Mesendoderm (in vitro differentiated cells): ENCODE data around the gene USH2A.

ENCODE experiments used
- DNase-seq: peaks from one replicate; pipeline ENCODE4 v3.0.0; 2013
- H2AK5ac ChIP-seq: 2 replicates; pipeline ENCODE4 v1.6.1; 2013; ENCODE audit warnings: low read length, inconsistent platforms
- H2BK120ac ChIP-seq: 2 replicates; pipeline ENCODE4 v1.6.1; 2013; ENCODE audit warnings: low read depth, mild to moderate bottlenecking, low read length, moderate library complexity, mixed read lengths
- H2BK15ac ChIP-seq: replicated peaks from 2 replicates; pipeline ENCODE4 v1.6.1; 2013; ENCODE audit warnings: low read depth, mild to moderate bottlenecking, moderate library complexity
- H2BK5ac ChIP-seq: 2 replicates; pipeline ENCODE4 v1.6.1; 2013; ENCODE audit warnings: low read length, inconsistent platforms
- H3K18ac ChIP-seq: 2 replicates; pipeline ENCODE4 v1.6.1; 2013; ENCODE audit warnings: mild to moderate bottlenecking, low read length, mixed read lengths
- H3K23ac ChIP-seq: one replicate; pipeline ENCODE4 v1.6.1; 2013; ENCODE audit warnings: low read length
- H3K27ac ChIP-seq: 2 replicates; pipeline ENCODE4 v1.5.1; 2013; ENCODE audit warnings: low read depth, mild to moderate bottlenecking, inconsistent platforms, low read length, moderate library complexity
- H3K27me3 ChIP-seq: 2 replicates; pipeline ENCODE4 v1.6.1; 2013; ENCODE audit warnings: low read length, control low read depth, mild to moderate bottlenecking, inconsistent platforms; ENCODE audit not compliant: insufficient read depth, poor library complexity
- H3K36me3 ChIP-seq: 2 replicates; pipeline ENCODE4 v1.6.1; 2013; ENCODE audit warnings: low read length, inconsistent platforms; ENCODE audit not compliant: control insufficient read depth, insufficient read depth
- H3K4ac ChIP-seq: one replicate; pipeline ENCODE4 v1.6.1; 2013; ENCODE audit warnings: low read depth, mild to moderate bottlenecking, low read length, moderate library complexity
- H3K4me1 ChIP-seq: 2 replicates; pipeline ENCODE4 v1.6.1; 2013; ENCODE audit warnings: low read depth, low read length, inconsistent platforms; ENCODE audit not compliant: control insufficient read depth
- H3K4me2 ChIP-seq: 2 replicates; pipeline ENCODE4 v1.6.1; 2013; ENCODE audit warnings: low read length
- H3K4me3 ChIP-seq: 2 replicates; pipeline ENCODE4 v1.5.1; 2013; ENCODE audit warnings: mild to moderate bottlenecking, low read length
- H3K56ac ChIP-seq: one replicate; pipeline ENCODE4 v1.6.1; 2013; ENCODE audit warnings: low read length
- H3K79me1 ChIP-seq: 2 replicates; pipeline ENCODE4 v1.6.1; 2013; ENCODE audit warnings: low read length, inconsistent platforms
- H3K79me2 ChIP-seq: 2 replicates; pipeline ENCODE4 v1.6.1; 2013; ENCODE audit warnings: mild to moderate bottlenecking, low read length; ENCODE audit not compliant: control insufficient read depth, insufficient read depth
- H3K9ac ChIP-seq: 2 replicates; pipeline ENCODE4 v1.6.1; 2013; ENCODE audit warnings: low read length, inconsistent platforms
- H4K5ac ChIP-seq: one replicate; pipeline ENCODE4 v1.6.1; 2013; ENCODE audit warnings: low read length
- H4K8ac ChIP-seq: one replicate; pipeline ENCODE4 v1.6.1; 2013; ENCODE audit warnings: low read depth, mild to moderate bottlenecking, control low read depth, low read length, moderate library complexity
- WGBS: extraction: QIAGEN DNeasy Blood & Tissue Kit; methylation state at CpG from one replicate; pipeline ENCODE4 v1.1.7; 2013; ENCODE audit warnings: low lambda C conversion rate, missing lambda C conversion rate; ENCODE audit not compliant: insufficient coverage; ENCODE audit errors: extremely low coverage; 5-methylcytosine and 5-hydroxymethylcytosine counted together

USH2A gene

GRCh38 chr1:215958841-215959240, 464.4 kb downstream of the USH2A start:
- Histone ChIP-seq H3K9ac (no peak overlapping the region), H3K79me2 (no peaks in the 10 kb centered on the region), H3K27me3 (no peaks in the 10 kb centered on the region), H3K23ac (no peak overlapping the region), H3K4me1 (no peaks in the 10 kb centered on the region), H3K4ac (no peak overlapping the region), H2BK15ac (no peak overlapping the region), H3K56ac (no peak overlapping the region), H2AK5ac (no peak overlapping the region), H2BK5ac (no peak overlapping the region), H3K4me3 (no peak overlapping the region), H2BK120ac (no peak overlapping the region), H3K18ac (no peak overlapping the region), H3K79me1 (no peaks in the 10 kb centered on the region), H3K27ac (no peak overlapping the region), H4K8ac (no peak overlapping the region), H3K36me3 (no peaks in the 10 kb centered on the region), H4K5ac (no peak overlapping the region), H3K4me2 (no peak overlapping the region)
- no peak for DNase-seq
- no CpG with 5 or more reads among the region's 1 CpG for WGBS

GRCh38 chr1:215957663-215958062, 465.6 kb downstream of the USH2A start:
- Histone ChIP-seq H3K4me2 (no peak overlapping the region), H3K4me3 (no peak overlapping the region), H3K56ac (no peak overlapping the region), H2BK120ac (no peak overlapping the region), H3K18ac (peak overlapping the region; percentile 39), H3K79me2 (no peaks in the 10 kb centered on the region), H3K27ac (no peak overlapping the region), H3K9ac (no peak overlapping the region), H3K4me1 (no peaks in the 10 kb centered on the region), H4K8ac (peak overlapping the region; percentile 39), H2BK5ac (no peak overlapping the region), H3K4ac (no peak overlapping the region), H2AK5ac (no peak overlapping the region), H3K79me1 (no peaks in the 10 kb centered on the region), H2BK15ac (no peak overlapping the region), H4K5ac (no peak overlapping the region), H3K36me3 (no peaks in the 10 kb centered on the region), H3K23ac (no peak overlapping the region), H3K27me3 (no peaks in the 10 kb centered on the region)
- DNase-seq: no peak
- WGBS: no CpG with 5 or more reads among the region's 7 CpGs

GRCh38 chr1:215932558-215932957, 490.7 kb downstream of the USH2A start:
- no peak overlapping the region for H4K5ac ChIP-seq
- H3K79me1 ChIP-seq: no peaks in the 10 kb centered on the region
- no peak overlapping the region for H2BK15ac ChIP-seq
- H3K4me1 ChIP-seq: no peaks in the 10 kb centered on the region
- no peak overlapping the region for H2BK120ac ChIP-seq
- H3K9ac ChIP-seq: no peak overlapping the region
- no peak overlapping the region for H4K8ac ChIP-seq
- H3K27ac ChIP-seq: no peak overlapping the region
- H2BK5ac ChIP-seq: no peak overlapping the region
- no CpG with 5 or more reads among the region's 3 CpGs for WGBS
- no peak overlapping the region for H3K4ac ChIP-seq
- no peak overlapping the region for H3K4me3 ChIP-seq
- H3K23ac ChIP-seq: no peak overlapping the region
- no peaks in the 10 kb centered on the region for H3K79me2 ChIP-seq
- H2AK5ac ChIP-seq: no peak overlapping the region
- H3K4me2 ChIP-seq: no peak overlapping the region
- no peaks in the 10 kb centered on the region for H3K36me3 ChIP-seq
- no peaks in the 10 kb centered on the region for H3K27me3 ChIP-seq
- H3K56ac ChIP-seq: no peak overlapping the region
- H3K18ac ChIP-seq: no peak overlapping the region
- peak; percentile 50 for DNase-seq

GRCh38 chr1:215926670-215927069, 496.6 kb downstream of the USH2A start:
- Histone ChIP-seq H3K4me3 (no peak overlapping the region), H3K18ac (no peak overlapping the region), H3K36me3 (no peaks in the 10 kb centered on the region), H3K4ac (no peak overlapping the region), H3K27me3 (no peaks in the 10 kb centered on the region), H3K4me1 (no peaks in the 10 kb centered on the region), H2BK120ac (no peak overlapping the region), H3K79me2 (no peaks in the 10 kb centered on the region), H3K79me1 (no peaks in the 10 kb centered on the region), H3K4me2 (no peak overlapping the region), H2AK5ac (no peak overlapping the region), H3K27ac (no peak overlapping the region), H3K23ac (no peak overlapping the region), H2BK15ac (no peak overlapping the region), H4K8ac (no peak overlapping the region), H3K56ac (no peak overlapping the region), H2BK5ac (no peak overlapping the region), H3K9ac (no peak overlapping the region), H4K5ac (no peak overlapping the region)
- DNase-seq: no peak
- WGBS: no CpG with 5 or more reads among the region's 12 CpGs

GRCh38 chr1:215923129-215923824, 500.0 kb downstream of the USH2A start:
- H3K79me2 ChIP-seq: no peaks in the 10 kb centered on the region
- H3K27ac ChIP-seq: no peak overlapping the region
- no peaks in the 10 kb centered on the region for H3K79me1 ChIP-seq
- no peak overlapping the region for H3K18ac ChIP-seq
- no peak overlapping the region for H4K5ac ChIP-seq
- H3K27me3 ChIP-seq: no peaks in the 10 kb centered on the region
- no peak overlapping the region for H3K23ac ChIP-seq
- no peak overlapping the region for H3K56ac ChIP-seq
- H3K9ac ChIP-seq: no peak overlapping the region
- no peak overlapping the region for H3K4me3 ChIP-seq
- WGBS: no CpG with 5 or more reads among the region's 3 CpGs
- no peak overlapping the region for H2AK5ac ChIP-seq
- no peak overlapping the region for H4K8ac ChIP-seq
- H3K4ac ChIP-seq: no peak overlapping the region
- no peaks in the 10 kb centered on the region for H3K36me3 ChIP-seq
- no peak overlapping the region for H2BK5ac ChIP-seq
- no peak overlapping the region for H2BK15ac ChIP-seq
- H3K4me1 ChIP-seq: no peaks in the 10 kb centered on the region
- no peak overlapping the region for H3K4me2 ChIP-seq
- DNase-seq: peak; percentile 18
- no peak overlapping the region for H2BK120ac ChIP-seq

- no peak overlapping the region for H3K56ac ChIP-seq
These were observed 511.8 kb downstream of the USH2A start for GRCh38 chr1:215911406-215911968.

More at GRCh38 chr1:215911406-215911968, 511.8 kb downstream of the USH2A start:
- peak; percentile 12 for DNase-seq
- H3K79me2 ChIP-seq: no peaks in the 10 kb centered on the region
- H3K9ac ChIP-seq: no peak overlapping the region
- H2AK5ac ChIP-seq: no peak overlapping the region
- no peak overlapping the region for H3K4me3 ChIP-seq
- H3K18ac ChIP-seq: no peak overlapping the region
- no peaks in the 10 kb centered on the region for H3K27me3 ChIP-seq
- no peak overlapping the region for H3K4ac ChIP-seq
- no peak overlapping the region for H4K8ac ChIP-seq
- no peak overlapping the region for H2BK5ac ChIP-seq
- no CpG with 5 or more reads among the region's 1 CpG for WGBS
- H3K36me3 ChIP-seq: no peaks in the 10 kb centered on the region
- no peak overlapping the region for H2BK15ac ChIP-seq
- H2BK120ac ChIP-seq: no peak overlapping the region
- H3K79me1 ChIP-seq: no peaks in the 10 kb centered on the region
- H3K4me1 ChIP-seq: no peaks in the 10 kb centered on the region
- H4K5ac ChIP-seq: no peak overlapping the region
- no peak overlapping the region for H3K4me2 ChIP-seq
- H3K27ac ChIP-seq: no peak overlapping the region
- no peak overlapping the region for H3K23ac ChIP-seq
